GM12878 (cell line): ENCODE results near the gene RPRD2. TPM values are rescaled to one million over a fixed set of nuclear protein-coding genes. Genes with fewer than 3 reads are reported as not detected.

Experiments used
- ATAC-seq: fragments of 200-7000 bp; cut with Tn5 transposase; 3 replicates; pipeline ENCODE4 v1.9.1; 2020; ENCODE audit warnings: mild to moderate bottlenecking, moderate library complexity
- BruUV-seq: library from RNA; stranded (reverse); fragments of 400-500 nt; replicated peaks from 2 replicates; lab custom pipeline; 2021; lab: Mats Ljungman, UMichigan
- CTCF ChIA-PET: fragments of 300-600 bp; sonication (Branson Sonifier 250); formaldehyde crosslinking; extraction: SDS; loops from one replicate; lab custom pipeline; 2021; ENCODE audit warnings: inconsistent platforms; lab: Yijun Ruan, JAX
- POLR2A ChIA-PET: fragments of 350-600 bp; formaldehyde crosslinking; extraction: SDS; loops from one replicate; lab custom pipeline; 2021; ENCODE audit warnings: inconsistent platforms; lab: Charles Lee
- RAD21 ChIA-PET: fragments of 300-600 bp; sonication (Branson Sonifier 250); formaldehyde crosslinking; loops from one replicate; lab custom pipeline; 2023; ENCODE audit warnings: antibody characterized with exemption; ENCODE audit not compliant: unreplicated experiment; lab: Charles Lee
- SMC1A ChIA-PET: fragments of 300-600 bp; sonication (Branson Sonifier 250); formaldehyde crosslinking; loops from one replicate; lab custom pipeline; 2023; ENCODE audit not compliant: unreplicated experiment, uncharacterized antibody; lab: Charles Lee
- DNase-seq: peaks from one replicate; pipeline ENCODE4 v3.0.0-alpha.2; 2011; ENCODE audit warnings: low read depth, low spot score
- FAIRE-seq: peaks from 3 replicates; lab custom pipeline; 2011; peaks lifted over from hg19 to GRCh38; lab: Jason Lieb, UNC
- H2AFZ ChIP-seq: 2 replicates; pipeline ENCODE4 v1.6.0; 2011; ENCODE audit warnings: low read depth, low read length, control low read depth; ENCODE audit not compliant: control insufficient read depth
- H3K27ac ChIP-seq: 2 replicates; pipeline ENCODE4 v1.5.1; 2011; ENCODE audit warnings: control low read depth; ENCODE audit not compliant: control insufficient read depth, insufficient read depth
- H3K27me3 ChIP-seq, 2 experiments: replicated peaks in 1 of 2; 2 replicates each; pipeline versions ENCODE4 v1.6.0 to v1.6.1; 2011; ENCODE audit warnings: low read length in 1 of 2; ENCODE audit not compliant: control insufficient read depth in 2 of 2, insufficient read depth in 2 of 2
- H3K36me3 ChIP-seq, 2 experiments: 2 replicates each; pipeline ENCODE4 v1.5.1; 2011; ENCODE audit warnings: low read length in 1 of 2; ENCODE audit not compliant: control insufficient read depth in 2 of 2, insufficient read depth in 2 of 2
- H3K4me1 ChIP-seq: 2 replicates; pipeline ENCODE4 v1.6.1; 2011; ENCODE audit warnings: mild to moderate bottlenecking, low read length, moderate library complexity, mixed read lengths; ENCODE audit not compliant: control insufficient read depth, insufficient read depth
- H3K4me2 ChIP-seq: 2 replicates; pipeline ENCODE4 v1.6.0; 2011; ENCODE audit warnings: control low read depth; ENCODE audit not compliant: control insufficient read depth, insufficient read depth
- H3K4me3 ChIP-seq: fragments of 200-600 bp; sonication (generic); 2 replicates; pipeline ENCODE4 v1.5.1; 2016
- H3K79me2 ChIP-seq: 2 replicates; pipeline ENCODE4 v1.6.0; 2011; ENCODE audit warnings: low read length; ENCODE audit not compliant: control insufficient read depth, insufficient read depth
- H3K9ac ChIP-seq: 2 replicates; pipeline ENCODE4 v1.8.0; 2011; ENCODE audit warnings: low read length, control low read depth, mixed read lengths; ENCODE audit not compliant: control insufficient read depth, insufficient read depth
- H3K9me3 ChIP-seq: replicated peaks from 3 replicates; pipeline ENCODE4 v1.5.1; 2011; ENCODE audit warnings: mild to moderate bottlenecking, low read length; ENCODE audit not compliant: control insufficient read depth, insufficient read depth
- H4K20me1 ChIP-seq: 2 replicates; pipeline ENCODE4 v1.6.0; 2011; ENCODE audit not compliant: control insufficient read depth, insufficient read depth
- CHD4 ChIP-seq: fragments of 200-600 bp; sonication (generic); IDR thresholded peaks from 2 replicates; pipeline ENCODE4 v1.6.1; 2016; ENCODE audit warnings: mild to moderate bottlenecking
- FOXM1 ChIP-seq: IDR thresholded peaks from 2 replicates; pipeline ENCODE4 v1.6.1; 2012; ENCODE audit warnings: low read depth, mild to moderate bottlenecking, inconsistent platforms, low read length, moderate library complexity
- NR2F1 ChIP-seq: fragments of 450-650 bp; conservative IDR thresholded peaks from 2 replicates; pipeline ENCODE4 v1.6.1; 2017; ENCODE audit warnings: mild to moderate bottlenecking
- POLR2AphosphoS5 ChIP-seq: IDR thresholded peaks from 2 replicates; pipeline ENCODE4 v1.6.1; 2011; ENCODE audit warnings: mild to moderate bottlenecking, low read length, inconsistent platforms
- RAD21 ChIP-seq: IDR thresholded peaks from 2 replicates; pipeline ENCODE4 v1.6.1; 2011; ENCODE audit warnings: mild to moderate bottlenecking, low read depth, low read length, moderate library complexity; ENCODE audit not compliant: insufficient read depth
- SREBF2 ChIP-seq: IDR thresholded peaks from 2 replicates; pipeline ENCODE4 v1.6.1; 2012; ENCODE audit warnings: mild to moderate bottlenecking, low read length
- WGBS: methylation state at CpG from one replicate; pipeline ENCODE4 v1.1.6; 2016; ENCODE audit warnings: low lambda C conversion rate; ENCODE audit not compliant: insufficient replicate concordance, insufficient coverage; ENCODE audit errors: missing lambda C conversion rate; 5-methylcytosine and 5-hydroxymethylcytosine counted together
- in situ Hi-C: fragments of 300-500 bp; cut with MboI; formaldehyde crosslinking; loops from 9 replicates; pipeline ENCODE4 v1.14.3; 2018; ENCODE audit warnings: mixed read lengths
- intact Hi-C: fragments of 100-400 bp; cut with micrococcal nuclease; formaldehyde crosslinking; loops from one replicate; pipeline ENCODE4 v1.14.2; 2022; ENCODE audit not compliant: unreplicated experiment
- polyA plus RNA-seq, 11 experiments: library from polyadenylated mRNA; depleted of rRNA in 4 of 11; unstranded in 6 of 11; stranded (reverse) in 5 of 11; fragments of >200 nt; fragmentation: Nextera tagmentation in 4 of 11; fragmentation: Illumina TruSeq in 1 of 11; extraction: Ambion mirVana in 4 of 11; extraction: Trizol in 1 of 11; gene quantifications; 1 replicate in 1 of 11; 2 replicates in 10 of 11; pipeline versions ENCODE4 v1.2.1 to v1.2.3, GENCODE V29; 2011 to 2016; ENCODE audit warnings: inconsistent platforms in 2 of 11, missing spikeins in 2 of 11, low read depth in 1 of 11
- total RNA-seq, 4 experiments: library from RNA; depleted of rRNA in 3 of 4; stranded (reverse); fragments of >200 nt in 3 of 4; fragmentation: Illumina TruSeq in 1 of 4; extraction: Trizol in 1 of 4; gene quantifications; 2 replicates each; pipeline versions ENCODE4 v1.2.1 to v1.2.3, GENCODE V29; 2013 to 2021
- TF ChIP-seq, protein P1 (sequence below): fragments of 450-650 bp; IDR thresholded peaks from 2 replicates; pipeline ENCODE4 v1.6.1; 2018; ENCODE audit warnings: mild to moderate bottlenecking, low read depth, moderate library complexity; ENCODE audit not compliant: partially characterized antibody

RPRD2 gene
- total and polyA plus RNA-seq, 10 of the 15 experiments (the other 5 are each of a cell fraction or from before 2014, with no cell fraction given), result 1.9 to 24.8 (median 13.3) TPM

DNA sequence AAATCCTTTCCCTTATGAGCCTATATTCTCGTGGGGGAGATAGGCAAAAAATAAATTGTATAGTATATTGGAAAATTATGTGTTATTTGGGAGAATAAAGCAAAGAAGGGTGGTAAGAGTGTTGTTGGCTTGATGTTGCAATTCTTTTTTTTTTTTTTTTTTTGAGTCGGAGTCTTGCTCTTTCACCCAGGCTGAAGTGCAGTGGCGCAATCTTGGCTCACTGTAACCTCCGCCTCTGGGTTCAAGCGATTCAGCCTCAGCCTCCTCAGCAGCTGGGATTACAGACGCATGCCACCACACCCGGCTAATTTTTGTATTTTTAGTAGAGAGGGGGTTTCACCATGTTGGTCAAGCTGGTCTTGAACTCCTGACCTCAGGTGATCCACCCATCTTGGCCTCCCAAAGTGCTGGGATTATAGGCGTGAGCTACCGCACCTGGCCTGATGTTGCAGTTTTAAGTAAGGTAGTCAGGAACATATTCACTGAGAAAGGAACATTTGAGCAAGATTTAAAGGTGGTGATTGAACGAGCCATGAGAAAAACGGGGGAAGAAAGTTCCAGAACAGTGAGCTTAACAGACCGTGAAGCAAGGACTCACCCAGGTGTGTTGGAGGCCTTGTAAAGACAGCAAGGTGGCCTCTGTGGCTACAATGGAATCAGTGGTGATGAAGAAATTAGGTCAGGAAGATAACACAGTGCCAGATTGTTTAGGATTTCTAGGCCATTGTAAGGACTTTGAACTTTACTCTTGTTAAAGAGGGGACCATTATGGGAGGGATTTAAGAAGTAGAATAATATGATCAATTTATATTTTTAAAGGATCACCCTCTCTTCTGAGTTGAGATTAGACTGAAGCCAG, 45.8 kb downstream of the RPRD2 start:
- no peaks in the 10 kb centered on the region; a peak in 1 of 4 replicates for H3K36me3 ChIP-seq
- DNase-seq (no peak), FAIRE-seq (no peak), ATAC-seq (no peak)
- no peaks in the 10 kb centered on the region for H4K20me1 ChIP-seq
- BruUV-seq, result no TSS peak
- ChIA-PET CTCF (interaction anchor here (0.9 to 1.0 kb wide), 2 partner anchors 9 to 123 kb away, joined by 3 read pairs; no protein-coding TSS in a partner anchor), POLR2A (interaction anchor here (0.5 to 0.8 kb wide), 2 partner anchors 14 to 242 kb away, joined by 3 read pairs; no protein-coding TSS in a partner anchor), RAD21 (no interaction called here), SMC1A (interaction anchor here (0.7 kb wide), 1 partner anchor 46 kb away, joined by 3 read pairs; no protein-coding TSS in a partner anchor)
- H3K4me3 ChIP-seq, result no peak overlapping the region
- H3K27ac ChIP-seq, result no peak overlapping the region
- no peak overlapping the region for H2AFZ ChIP-seq
- in situ Hi-C loops, result no loop called here
- TF ChIP-seq NR2F1, result 0 out of 2 replicates have a peak, but pooled peaks have one; percentile 17
- no peak for TF ChIP-seq RAD21
- H3K4me1 ChIP-seq, result peaks cover 3% of the 10 kb centered on the region
- peaks cover 54% of the 10 kb centered on the region for H3K79me2 ChIP-seq
- H3K9ac ChIP-seq, result no peak overlapping the region
- intact Hi-C loops, result no loop called here
- H3K9me3 ChIP-seq, result no peaks in the 10 kb centered on the region
- 70% methylated on average over 10 of the region's 12 CpGs for WGBS
- H3K27me3 ChIP-seq, result no peaks in the 10 kb centered on the region
- H3K4me2 ChIP-seq, result 0 out of 2 replicates have a peak overlapping the region, but pooled peaks have one; percentile 9

DNA sequence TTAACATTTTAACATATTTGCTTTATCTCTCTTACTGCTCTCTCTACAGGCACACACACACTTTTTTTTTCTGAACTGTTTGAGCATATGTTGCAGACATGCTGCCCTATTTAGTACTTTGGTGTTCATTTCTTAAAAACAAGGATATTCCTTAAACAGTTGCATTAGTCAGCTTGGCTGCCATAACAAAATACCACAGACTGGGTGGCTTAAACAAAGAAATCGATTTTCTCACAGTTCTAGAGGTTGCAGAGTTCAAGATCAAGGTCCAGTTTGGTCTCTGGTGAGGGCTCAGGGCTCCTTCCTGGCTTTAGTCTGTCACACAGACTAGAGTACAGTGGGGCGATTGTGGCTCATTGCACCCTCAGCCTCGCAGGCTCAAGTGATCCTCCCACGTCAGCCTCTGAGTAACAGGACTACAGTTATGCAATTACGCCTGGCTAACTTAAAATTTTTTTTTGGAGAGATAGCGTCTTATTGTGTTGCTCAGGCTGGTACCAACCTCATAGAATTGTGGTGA, 46.7 kb downstream of the RPRD2 start:
- in situ Hi-C loops (no loop called here), intact Hi-C loops (no loop called here)
- Histone ChIP-seq H3K9ac (no peak overlapping the region), H3K9me3 (no peaks in the 10 kb centered on the region), H3K4me2 (no peak overlapping the region), H3K27ac (no peak overlapping the region), H4K20me1 (no peaks in the 10 kb centered on the region), H3K27me3 (no peaks in the 10 kb centered on the region), H3K4me1 (peaks cover 3% of the 10 kb centered on the region), H3K79me2 (peaks cover 47% of the 10 kb centered on the region), H3K36me3 (no peaks in the 10 kb centered on the region; a peak in 1 of 4 replicates), H2AFZ (no peak overlapping the region), H3K4me3 (no peak overlapping the region)
- ChIA-PET CTCF (no interaction called here), SMC1A (no interaction called here), RAD21 (no interaction called here), POLR2A (no interaction called here)
- FAIRE-seq (no peak), DNase-seq (no peak), ATAC-seq (no peak)
- WGBS, result 90% methylated on average over 6 of the region's 6 CpGs
- TF ChIP-seq FOXM1 (no peak), CHD4 (no peak), POLR2AphosphoS5 (no peak), SREBF2 (no peak)
- TF ChIP-seq, protein P1, sequence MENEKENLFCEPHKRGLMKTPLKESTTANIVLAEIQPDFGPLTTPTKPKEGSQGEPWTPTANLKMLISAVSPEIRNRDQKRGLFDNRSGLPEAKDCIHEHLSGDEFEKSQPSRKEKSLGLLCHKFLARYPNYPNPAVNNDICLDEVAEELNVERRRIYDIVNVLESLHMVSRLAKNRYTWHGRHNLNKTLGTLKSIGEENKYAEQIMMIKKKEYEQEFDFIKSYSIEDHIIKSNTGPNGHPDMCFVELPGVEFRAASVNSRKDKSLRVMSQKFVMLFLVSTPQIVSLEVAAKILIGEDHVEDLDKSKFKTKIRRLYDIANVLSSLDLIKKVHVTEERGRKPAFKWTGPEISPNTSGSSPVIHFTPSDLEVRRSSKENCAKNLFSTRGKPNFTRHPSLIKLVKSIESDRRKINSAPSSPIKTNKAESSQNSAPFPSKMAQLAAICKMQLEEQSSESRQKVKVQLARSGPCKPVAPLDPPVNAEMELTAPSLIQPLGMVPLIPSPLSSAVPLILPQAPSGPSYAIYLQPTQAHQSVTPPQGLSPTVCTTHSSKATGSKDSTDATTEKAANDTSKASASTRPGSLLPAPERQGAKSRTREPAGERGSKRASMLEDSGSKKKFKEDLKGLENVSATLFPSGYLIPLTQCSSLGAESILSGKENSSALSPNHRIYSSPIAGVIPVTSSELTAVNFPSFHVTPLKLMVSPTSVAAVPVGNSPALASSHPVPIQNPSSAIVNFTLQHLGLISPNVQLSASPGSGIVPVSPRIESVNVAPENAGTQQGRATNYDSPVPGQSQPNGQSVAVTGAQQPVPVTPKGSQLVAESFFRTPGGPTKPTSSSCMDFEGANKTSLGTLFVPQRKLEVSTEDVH, result no peak
- no TSS peak for BruUV-seq
